LNCaP clone FGC (cell line): Measurements from ENCODE around the gene SLF2.
"Not testable (repeated sequence)": the region's sequence is repeated elsewhere in the genome, so short reads cannot be mapped to it uniquely, and the experiment has no call there.

ENCODE experiments used
- DNase-seq: peaks from one replicate; pipeline ENCODE4 v3.0.0-alpha.2; 2011; ENCODE audit warnings: low read depth
- H3K4me3 ChIP-seq: 2 replicates; pipeline ENCODE4 v1.5.1; 2011; ENCODE audit warnings: mild to moderate bottlenecking, low read depth, low read length, control low read depth
- TF ChIP-seq, protein P1 (sequence below): IDR thresholded peaks from 2 replicates; pipeline ENCODE4 v1.5.1; 2012; ENCODE audit warnings: mild to moderate bottlenecking; ENCODE audit not compliant: control insufficient read depth, insufficient read depth; ENCODE audit errors: extremely low read depth

Gene SLF2

DNA sequence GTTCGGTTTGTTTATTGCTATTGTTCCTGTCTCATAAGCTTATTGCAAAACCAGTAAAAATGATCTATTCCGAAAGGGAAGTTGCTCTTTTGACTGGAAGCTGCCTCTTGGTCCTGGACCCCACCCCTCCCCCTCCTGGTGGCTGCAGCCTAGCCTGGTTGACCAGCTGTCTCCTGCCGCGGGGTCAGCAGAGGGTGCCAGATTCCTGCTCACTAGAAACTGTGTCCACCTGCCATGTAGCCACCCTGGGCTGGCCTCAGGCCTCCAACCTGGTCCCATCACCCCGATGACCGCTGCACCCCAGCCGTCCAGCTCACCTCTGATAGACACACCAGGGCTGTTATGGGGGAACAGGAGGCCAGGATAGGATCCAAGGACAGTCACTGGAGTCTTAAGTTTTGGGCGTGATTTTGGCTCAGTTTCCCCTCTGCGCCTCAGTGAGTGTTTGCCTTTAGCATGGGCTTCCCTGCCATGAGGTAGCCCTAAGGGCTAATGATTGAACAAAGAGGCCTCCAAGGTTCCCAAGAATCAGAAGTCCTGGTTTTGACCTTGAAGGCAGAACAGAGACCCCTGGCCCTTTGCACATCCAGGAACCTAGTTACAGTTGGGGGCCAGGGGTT, 32.9 kb upstream of the SLF2 start:
- DNase-seq = no peak
- TF ChIP-seq, protein P1, sequence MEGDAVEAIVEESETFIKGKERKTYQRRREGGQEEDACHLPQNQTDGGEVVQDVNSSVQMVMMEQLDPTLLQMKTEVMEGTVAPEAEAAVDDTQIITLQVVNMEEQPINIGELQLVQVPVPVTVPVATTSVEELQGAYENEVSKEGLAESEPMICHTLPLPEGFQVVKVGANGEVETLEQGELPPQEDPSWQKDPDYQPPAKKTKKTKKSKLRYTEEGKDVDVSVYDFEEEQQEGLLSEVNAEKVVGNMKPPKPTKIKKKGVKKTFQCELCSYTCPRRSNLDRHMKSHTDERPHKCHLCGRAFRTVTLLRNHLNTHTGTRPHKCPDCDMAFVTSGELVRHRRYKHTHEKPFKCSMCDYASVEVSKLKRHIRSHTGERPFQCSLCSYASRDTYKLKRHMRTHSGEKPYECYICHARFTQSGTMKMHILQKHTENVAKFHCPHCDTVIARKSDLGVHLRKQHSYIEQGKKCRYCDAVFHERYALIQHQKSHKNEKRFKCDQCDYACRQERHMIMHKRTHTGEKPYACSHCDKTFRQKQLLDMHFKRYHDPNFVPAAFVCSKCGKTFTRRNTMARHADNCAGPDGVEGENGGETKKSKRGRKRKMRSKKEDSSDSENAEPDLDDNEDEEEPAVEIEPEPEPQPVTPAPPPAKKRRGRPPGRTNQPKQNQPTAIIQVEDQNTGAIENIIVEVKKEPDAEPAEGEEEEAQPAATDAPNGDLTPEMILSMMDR = no peak
- no peak overlapping the region for H3K4me3 ChIP-seq

- TF ChIP-seq, protein P1 = no peak
- no peak overlapping the region for H3K4me3 ChIP-seq
- no peak for DNase-seq
Measured at GRCh38 chr10:100881556-100882213, 31.1 kb upstream of the SLF2 start.

GRCh38 chr10:100882252-100882651, 30.5 kb upstream of the SLF2 start:
- no peak for DNase-seq
- TF ChIP-seq, protein P1 = no peak
- H3K4me3 ChIP-seq = no peak overlapping the region

GRCh38 chr10:100882671-100883311, 30.0 kb upstream of the SLF2 start:
- DNase-seq = no peak

DNA sequence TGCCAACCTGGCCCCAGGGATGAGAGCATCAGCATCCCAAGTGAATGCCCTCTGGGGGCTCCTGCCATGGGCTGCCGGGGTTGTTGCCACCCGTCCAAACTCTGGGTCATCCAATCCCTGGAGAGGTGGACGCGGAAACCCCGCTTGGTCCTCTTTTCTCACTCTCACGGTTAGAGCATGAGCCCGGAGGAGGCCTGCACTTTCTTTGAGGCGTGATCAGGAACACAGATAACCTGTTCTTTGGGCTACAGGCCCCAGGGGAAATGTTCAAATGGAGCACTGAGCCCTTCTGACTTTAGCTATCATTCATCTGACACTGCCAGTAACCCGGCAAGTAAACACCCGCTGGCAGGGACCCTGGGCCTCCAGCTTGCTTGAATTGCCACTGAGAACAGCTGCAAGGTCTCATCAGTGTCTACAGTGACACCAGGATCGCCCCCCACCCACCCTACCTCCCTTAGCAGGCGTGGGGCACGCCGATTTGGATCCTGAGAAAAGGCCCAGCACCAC, 29.4 kb upstream of the SLF2 start:
- no peak overlapping the region for H3K4me3 ChIP-seq
- TF ChIP-seq, protein P1 = no peak
- no peak for DNase-seq

More at GRCh38 chr10:100882671-100883311, 30.0 kb upstream of the SLF2 start:
- H3K4me3 ChIP-seq = no peak overlapping the region
- TF ChIP-seq, protein P1 = no peak

- not testable (repeated sequence) for DNase-seq
Measured at GRCh38 chr10:100885611-100886010, 27.2 kb upstream of the SLF2 start.

GRCh38 chr10:100886091-100886490, 26.7 kb upstream of the SLF2 start:
- TF ChIP-seq, protein P1 = no peak
- no peak overlapping the region for H3K4me3 ChIP-seq
- no peak for DNase-seq

More at GRCh38 chr10:100885611-100886010, 27.2 kb upstream of the SLF2 start:
- not testable (repeated sequence) for H3K4me3 ChIP-seq
